Measurements from ENCODE around the gene OSBPL8.
"Not testable (repeated sequence)": the region's sequence is repeated elsewhere in the genome, so short reads cannot be mapped to it uniquely, and the experiment has no call there.

The OSBPL8 gene

GRCh38 chr12:76529226-76529918, 30.2 kb downstream of the OSBPL8 start:
- no peak for DNase-seq (ENCODE audit: low spot score)

GRCh38 chr12:76523408-76523807, 36.2 kb downstream of the OSBPL8 start:
- no peak for DNase-seq (ENCODE audit: low spot score)

- DNase-seq (ENCODE audit: low spot score) = no peak
Measured at GRCh38 chr12:76520348-76520747, 39.2 kb downstream of the OSBPL8 start.

- DNase-seq (ENCODE audit: low spot score) = no peak
Measured at GRCh38 chr12:76519538-76519937, 40.0 kb downstream of the OSBPL8 start.

- DNase-seq (ENCODE audit: low spot score) = no peak
Measured at GRCh38 chr12:76518699-76519098, 40.9 kb downstream of the OSBPL8 start.

- no peak for DNase-seq (ENCODE audit: low spot score)
Measured at GRCh38 chr12:76515271-76515670, 44.3 kb downstream of the OSBPL8 start.

GRCh38 chr12:76511116-76511716, 48.4 kb downstream of the OSBPL8 start:
- DNase-seq (ENCODE audit: low spot score) = not testable (repeated sequence)

GRCh38 chr12:76508128-76508980, 51.2 kb downstream of the OSBPL8 start:
- no peak for DNase-seq (ENCODE audit: low spot score)

GRCh38 chr12:76506149-76506548, 53.4 kb downstream of the OSBPL8 start:
- no peak for DNase-seq (ENCODE audit: low spot score)

GRCh38 chr12:76505050-76505449, 54.5 kb downstream of the OSBPL8 start:
- no peak for DNase-seq (ENCODE audit: low spot score)

GRCh38 chr12:76504606-76505005, 55.0 kb downstream of the OSBPL8 start:
- no peak for DNase-seq (ENCODE audit: low spot score)

GRCh38 chr12:76503957-76504356, 55.6 kb downstream of the OSBPL8 start:
- no peak for DNase-seq (ENCODE audit: low spot score)

- DNase-seq (ENCODE audit: low spot score) = no peak
Measured at GRCh38 chr12:76501390-76501789, 58.2 kb downstream of the OSBPL8 start.

GRCh38 chr12:76499136-76499535, 60.4 kb downstream of the OSBPL8 start:
- DNase-seq (ENCODE audit: low spot score) = not testable (repeated sequence)

GRCh38 chr12:76495556-76495955, 64.0 kb downstream of the OSBPL8 start:
- no peak for DNase-seq (ENCODE audit: low spot score)

GRCh38 chr12:76491292-76491691, 68.3 kb downstream of the OSBPL8 start:
- DNase-seq (ENCODE audit: low spot score) = no peak

GRCh38 chr12:76490763-76491162, 68.8 kb downstream of the OSBPL8 start:
- DNase-seq (ENCODE audit: low spot score) = no peak

- DNase-seq (ENCODE audit: low spot score) = no peak
Measured at GRCh38 chr12:76489737-76490136, 69.8 kb downstream of the OSBPL8 start.

GRCh38 chr12:76486011-76486410, 73.6 kb downstream of the OSBPL8 start:
- DNase-seq (ENCODE audit: low spot score) = no peak

- DNase-seq (ENCODE audit: low spot score) = no peak
Measured at GRCh38 chr12:76480796-76481195, 78.8 kb downstream of the OSBPL8 start.

- no peak for DNase-seq (ENCODE audit: low spot score)
Measured at GRCh38 chr12:76478045-76478444, 81.5 kb downstream of the OSBPL8 start.

- DNase-seq (ENCODE audit: low spot score) = not testable (repeated sequence)
Measured at GRCh38 chr12:76472862-76473261, 86.7 kb downstream of the OSBPL8 start.

GRCh38 chr12:76471579-76471978, 88.0 kb downstream of the OSBPL8 start:
- no peak for DNase-seq (ENCODE audit: low spot score)
